ENCODE data around the gene STAMBP. TPM values are rescaled to one million over a fixed set of nuclear protein-coding genes. Genes with fewer than 3 reads are reported as not detected.
"Not testable (repeated sequence)": the region's sequence is repeated elsewhere in the genome, so short reads cannot be mapped to it uniquely, and the experiment has no call there.

Gene STAMBP
- total RNA-seq, 1 donor from 2014 or later, result 46.5 TPM

GRCh38 chr2:73877071-73877802, 48.5 kb downstream of the STAMBP start:
- Histone ChIP-seq H2AFZ (ENCODE audit: low read depth, low read length) (no peak overlapping the region), H3K9me3 (ENCODE audit: insufficient read depth, low read depth, low read length) (no peaks in the 10 kb centered on the region), H3K4me1 (ENCODE audit: insufficient read depth, low read length) (no peaks in the 10 kb centered on the region), H3K79me2 (ENCODE audit: insufficient read depth, low read length) (no peaks in the 10 kb centered on the region), H3K27me3 (ENCODE audit: insufficient read depth, low read length) (no peaks in the 10 kb centered on the region), H4K20me1 (ENCODE audit: insufficient read depth, low read length) (no peaks in the 10 kb centered on the region), H3K4me2 (ENCODE audit: low read length) (no peak overlapping the region), H3K27ac (ENCODE audit: low read depth, low read length) (no peak overlapping the region), H3K9ac (ENCODE audit: low read length) (no peak overlapping the region), H3K4me3 (ENCODE audit: insufficient read depth, low read depth, low read length) (no peak overlapping the region), H3K36me3 (ENCODE audit: insufficient read depth, low read length) (no peaks in the 10 kb centered on the region)
- H3K36me3 Mint-ChIP-seq (ENCODE audit: low read depth, unreplicated experiment), result peaks cover 5% of the 10 kb centered on the region
- peaks cover 18% of the 10 kb centered on the region for H3K27me3 Mint-ChIP-seq (ENCODE audit: low read depth, unreplicated experiment)
- FAIRE-seq, result no peak
- no peaks in the 10 kb centered on the region for H3K4me1 Mint-ChIP-seq (ENCODE audit: low read depth, unreplicated experiment)
- TF ChIP-seq EZH2 (IDR thresholded peaks at IDR 0.05; ENCODE audit: insufficient read depth, low read length) (no peak), CTCF (IDR thresholded peaks at IDR 0.05; ENCODE audit: insufficient read depth, low read depth, low read length) (no peak)
- H3K27ac Mint-ChIP-seq (ENCODE audit: unreplicated experiment), result no peak overlapping the region
- no peak for DNase-seq (ENCODE audit: low read depth)
- H3K9me3 Mint-ChIP-seq (ENCODE audit: unreplicated experiment), result no peaks in the 10 kb centered on the region
- no peak overlapping the region for H3K4me3 Mint-ChIP-seq (ENCODE audit: unreplicated experiment)

- H3K27ac ChIP-seq (ENCODE audit: low read depth, low read length); H3K9me3 Mint-ChIP-seq (ENCODE audit: unreplicated experiment); FAIRE-seq; H3K4me3 ChIP-seq (ENCODE audit: insufficient read depth, low read depth, low read length); H3K4me1 ChIP-seq (ENCODE audit: insufficient read depth, low read length); H3K79me2 ChIP-seq (ENCODE audit: insufficient read depth, low read length); H2AFZ ChIP-seq (ENCODE audit: low read depth, low read length); H3K9ac ChIP-seq (ENCODE audit: low read length); H3K27me3 ChIP-seq (ENCODE audit: insufficient read depth, low read length); H3K4me3 Mint-ChIP-seq (ENCODE audit: unreplicated experiment); H4K20me1 ChIP-seq (ENCODE audit: insufficient read depth, low read length); H3K36me3 ChIP-seq (ENCODE audit: insufficient read depth, low read length); H3K36me3 Mint-ChIP-seq (ENCODE audit: low read depth, unreplicated experiment); H3K4me2 ChIP-seq (ENCODE audit: low read length); DNase-seq (ENCODE audit: low read depth); H3K9me3 ChIP-seq (ENCODE audit: insufficient read depth, low read depth, low read length); H3K4me1 Mint-ChIP-seq (ENCODE audit: low read depth, unreplicated experiment); H3K27ac Mint-ChIP-seq (ENCODE audit: unreplicated experiment): not testable (repeated sequence)
- peaks cover 18% of the 10 kb centered on the region for H3K27me3 Mint-ChIP-seq (ENCODE audit: low read depth, unreplicated experiment)
These were observed 49.2 kb downstream of the STAMBP start for GRCh38 chr2:73877984-73878383.

GRCh38 chr2:73885406-73885805, 56.6 kb downstream of the STAMBP start:
- no peak overlapping the region for H3K4me2 ChIP-seq (ENCODE audit: low read length)
- FAIRE-seq, result no peak
- TF ChIP-seq EZH2 (IDR thresholded peaks at IDR 0.05; ENCODE audit: insufficient read depth, low read length) (no peak), CTCF (IDR thresholded peaks at IDR 0.05; ENCODE audit: insufficient read depth, low read depth, low read length) (no peak)
- no peaks in the 10 kb centered on the region for H4K20me1 ChIP-seq (ENCODE audit: insufficient read depth, low read length)
- no peaks in the 10 kb centered on the region for H3K4me1 Mint-ChIP-seq (ENCODE audit: low read depth, unreplicated experiment)
- H3K36me3 Mint-ChIP-seq (ENCODE audit: low read depth, unreplicated experiment), result no peaks in the 10 kb centered on the region
- H3K27ac Mint-ChIP-seq (ENCODE audit: unreplicated experiment), result no peak overlapping the region
- no peak overlapping the region for H3K9ac ChIP-seq (ENCODE audit: low read length)
- H3K27ac ChIP-seq (ENCODE audit: low read depth, low read length), result no peak overlapping the region
- H2AFZ ChIP-seq (ENCODE audit: low read depth, low read length), result no peak overlapping the region
- H3K4me3 Mint-ChIP-seq (ENCODE audit: unreplicated experiment), result no peak overlapping the region
- no peaks in the 10 kb centered on the region for H3K79me2 ChIP-seq (ENCODE audit: insufficient read depth, low read length)
- peaks cover 14% of the 10 kb centered on the region for H3K27me3 ChIP-seq (ENCODE audit: insufficient read depth, low read length)
- H3K9me3 Mint-ChIP-seq (ENCODE audit: unreplicated experiment), result no peaks in the 10 kb centered on the region
- peaks cover 7% of the 10 kb centered on the region for H3K27me3 Mint-ChIP-seq (ENCODE audit: low read depth, unreplicated experiment)
- H3K4me1 ChIP-seq (ENCODE audit: insufficient read depth, low read length), result peaks cover 3% of the 10 kb centered on the region
- DNase-seq (ENCODE audit: low read depth), result no peak
- H3K4me3 ChIP-seq (ENCODE audit: insufficient read depth, low read depth, low read length), result no peak overlapping the region
- H3K9me3 ChIP-seq (ENCODE audit: insufficient read depth, low read depth, low read length), result no peaks in the 10 kb centered on the region
- no peaks in the 10 kb centered on the region for H3K36me3 ChIP-seq (ENCODE audit: insufficient read depth, low read length)
